NB4 (cell line): ENCODE measurements around the gene SIRT1.

Source experiments
- CTCF ChIP-seq: IDR thresholded peaks from one replicate; pipeline ENCODE4 v1.5.1; 2012; ENCODE audit warnings: low read depth, low read length
- POLR2A ChIP-seq: IDR thresholded peaks from 2 replicates; pipeline ENCODE4 v1.6.1; 2011; ENCODE audit warnings: mild to moderate bottlenecking; ENCODE audit not compliant: insufficient read length; ENCODE audit errors: extremely low read depth
- TF ChIP-seq, protein P1 (sequence below): IDR thresholded peaks from 2 replicates; pipeline ENCODE4 v1.6.1; 2011; ENCODE audit warnings: low read depth, low read length

DNA sequence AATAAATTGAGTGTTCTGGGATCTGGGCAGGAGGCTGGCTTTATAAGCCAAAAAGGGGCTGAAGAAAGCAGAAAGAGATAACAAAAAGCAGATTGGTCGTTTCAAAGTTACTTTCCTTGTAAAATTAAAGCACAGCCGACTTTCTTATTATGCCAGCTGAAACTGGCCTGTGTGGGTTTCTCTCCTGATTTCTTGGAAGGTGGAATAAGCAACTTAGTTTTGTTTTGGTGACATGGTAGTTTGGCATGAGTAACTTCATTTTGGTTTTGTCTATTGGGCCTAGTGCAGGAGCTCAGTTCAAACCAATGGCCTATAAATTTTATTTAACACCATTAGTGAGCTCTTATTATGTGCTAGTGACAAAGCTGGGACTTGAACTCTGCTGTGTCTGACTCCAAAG is 33.3 kb upstream of the SIRT1 start:
- no peak for TF ChIP-seq CTCF
- TF ChIP-seq POLR2A, result no peak
- TF ChIP-seq, protein P1, sequence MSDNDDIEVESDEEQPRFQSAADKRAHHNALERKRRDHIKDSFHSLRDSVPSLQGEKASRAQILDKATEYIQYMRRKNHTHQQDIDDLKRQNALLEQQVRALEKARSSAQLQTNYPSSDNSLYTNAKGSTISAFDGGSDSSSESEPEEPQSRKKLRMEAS, result no peak
